Central memory CD8-positive, alpha-beta T cell (primary cell): ENCODE results near the gene PPA1.
A peak's percentile ranks its signal among the peaks of the same experiment; 100 is the strongest.
"Not testable (repeated sequence)": the region's sequence is repeated elsewhere in the genome, so short reads cannot be mapped to it uniquely, and the experiment has no call there.

Experiments used
- ATAC-seq: fragments of 150-1000 bp; cut with Tn5 transposase; replicated peaks from 2 replicates; pipeline ENCODE4 v1.10.0; 2022; ENCODE audit warnings: mild to moderate bottlenecking, moderate FRiP score, moderate number of reproducible peaks; ENCODE audit not compliant: poor library complexity, severe bottlenecking; ENCODE audit errors: extremely low read depth
- DNase-seq, 2 donors: peaks; one replicate each; pipeline ENCODE4 v3.0.0; 2021; ENCODE audit warnings: low spot score in 2 of 2
- H3K27ac Mint-ChIP-seq: one replicate; pipeline ENCODE4 v1.8.0; 2022; ENCODE audit warnings: low read depth, mild to moderate bottlenecking, moderate library complexity, mixed read lengths
- H3K27me3 Mint-ChIP-seq: one replicate; pipeline ENCODE4 v1.8.0; 2022; ENCODE audit warnings: mixed read lengths
- H3K36me3 Mint-ChIP-seq: one replicate; pipeline ENCODE4 v1.8.0; 2022; ENCODE audit warnings: mild to moderate bottlenecking, moderate library complexity, mixed read lengths; ENCODE audit not compliant: insufficient read depth
- H3K4me1 Mint-ChIP-seq: one replicate; pipeline ENCODE4 v1.8.0; 2022; ENCODE audit warnings: mixed read lengths
- H3K4me3 Mint-ChIP-seq: one replicate; pipeline ENCODE4 v1.8.0; 2022; ENCODE audit warnings: mild to moderate bottlenecking, moderate library complexity, mixed read lengths
- H3K9me3 Mint-ChIP-seq: one replicate; pipeline ENCODE4 v1.8.0; 2022; ENCODE audit warnings: mixed read lengths

The PPA1 gene

DNA sequence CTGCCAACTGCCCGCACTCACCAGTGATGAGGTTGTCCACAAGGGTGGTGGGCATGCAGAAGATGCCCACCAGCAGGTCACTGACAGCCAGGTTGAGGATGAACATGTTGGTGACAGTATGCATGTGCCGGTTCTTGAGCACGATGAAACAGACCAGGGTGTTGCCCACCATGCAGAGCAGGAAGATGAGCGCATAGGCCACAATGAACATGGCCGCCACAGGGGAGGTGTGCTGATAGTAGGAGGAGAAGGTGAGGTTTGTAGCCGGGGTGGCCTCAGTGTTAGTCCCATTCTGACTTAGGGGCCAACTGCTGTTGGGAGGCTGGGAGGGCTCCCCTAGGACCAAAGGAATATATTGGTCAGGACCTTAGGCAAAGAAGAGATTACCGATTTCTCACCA, 32.8 kb upstream of the PPA1 start:
- Mint-ChIP-seq H3K4me3 (no peak overlapping the region), H3K4me1 (no peaks in the 10 kb centered on the region), H3K9me3 (peaks cover 3% of the 10 kb centered on the region), H3K27ac (no peak overlapping the region), H3K27me3 (peaks cover 7% of the 10 kb centered on the region), H3K36me3 (no peaks in the 10 kb centered on the region)
- ATAC-seq (no peak), DNase-seq (no peak)

DNA sequence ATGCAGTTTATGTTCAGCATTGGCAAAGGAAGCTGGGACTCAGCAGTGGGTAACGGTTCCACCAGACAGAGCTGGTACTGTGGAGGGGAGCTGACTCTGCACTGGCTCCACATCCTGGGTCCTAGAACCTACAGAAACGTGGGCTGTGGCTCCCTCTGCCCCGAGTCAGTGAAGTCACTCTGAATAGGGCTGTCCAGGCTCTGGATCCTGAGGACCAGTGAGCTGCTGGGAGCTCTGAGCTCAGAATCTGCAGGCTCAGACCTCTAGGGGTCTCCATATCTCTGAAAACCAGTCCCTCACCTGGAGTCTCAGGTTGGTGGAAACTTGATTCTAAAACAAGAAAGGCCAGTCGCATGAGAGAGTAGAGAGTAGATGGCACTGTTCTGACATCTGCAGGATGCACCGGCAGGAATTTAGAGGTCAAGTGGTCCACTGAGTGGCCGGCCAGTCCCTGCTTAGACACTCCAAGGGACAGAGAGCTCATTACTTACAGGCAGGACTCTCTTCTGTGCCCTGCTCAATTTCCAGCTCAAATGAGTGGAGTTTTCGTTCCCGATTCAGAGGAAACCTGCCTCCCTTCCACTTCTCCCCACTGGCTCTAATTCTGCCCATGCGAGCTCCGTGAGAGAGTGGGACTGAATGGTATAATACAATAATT, 31.9 kb upstream of the PPA1 start:
- no peaks in the 10 kb centered on the region for H3K36me3 Mint-ChIP-seq
- DNase-seq, result no peak
- no peak overlapping the region for H3K4me3 Mint-ChIP-seq
- peaks cover 10% of the 10 kb centered on the region for H3K27me3 Mint-ChIP-seq
- peaks cover 6% of the 10 kb centered on the region for H3K9me3 Mint-ChIP-seq
- no peak for ATAC-seq
- H3K27ac Mint-ChIP-seq, result no peak overlapping the region
- no peaks in the 10 kb centered on the region for H3K4me1 Mint-ChIP-seq

DNA sequence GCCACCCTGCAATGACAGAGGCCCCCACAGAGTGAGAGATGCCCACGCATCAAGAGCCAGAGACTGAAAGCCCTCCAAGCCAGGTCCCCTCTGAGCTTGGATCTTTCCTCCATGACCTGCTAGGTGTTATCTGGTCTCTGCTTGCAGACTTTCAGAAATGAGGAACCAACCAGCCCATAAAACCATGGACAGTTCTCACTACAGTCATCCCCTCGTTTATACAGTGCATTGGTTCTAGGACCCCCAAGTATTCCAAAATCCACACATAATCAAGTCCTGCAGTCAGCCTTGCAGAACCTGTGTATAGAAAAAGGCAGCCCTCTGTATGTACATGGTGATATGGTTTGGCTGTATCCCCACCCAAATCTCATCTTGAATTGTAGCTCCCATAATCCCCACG, 27.5 kb upstream of the PPA1 start:
- no peak for ATAC-seq
- peaks cover 6% of the 10 kb centered on the region for H3K9me3 Mint-ChIP-seq
- no peak overlapping the region for H3K4me3 Mint-ChIP-seq
- H3K36me3 Mint-ChIP-seq, result no peaks in the 10 kb centered on the region
- H3K4me1 Mint-ChIP-seq, result no peaks in the 10 kb centered on the region
- no peak for DNase-seq
- H3K27me3 Mint-ChIP-seq, result peaks cover 16% of the 10 kb centered on the region
- H3K27ac Mint-ChIP-seq, result no peak overlapping the region

DNA sequence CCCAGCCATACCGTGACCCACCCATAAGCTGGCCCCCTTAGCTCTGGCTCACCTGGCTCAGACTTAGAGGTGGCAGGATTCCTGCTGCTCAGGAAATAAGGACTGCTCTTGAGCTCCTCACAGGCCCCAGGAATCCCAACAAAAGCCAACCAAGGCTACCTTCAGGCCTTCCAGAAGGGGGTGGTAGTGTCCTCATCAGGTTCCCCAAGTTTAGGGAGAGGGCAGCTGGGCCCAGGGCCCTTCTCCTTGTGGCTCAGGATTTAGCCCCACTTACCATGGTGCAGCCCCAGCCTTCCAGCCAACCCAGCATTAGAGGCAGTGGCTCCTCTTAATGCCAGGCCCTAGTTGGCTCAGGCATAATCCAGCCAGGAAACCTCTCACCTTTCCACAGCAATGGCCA, 27.0 kb upstream of the PPA1 start:
- no peak for DNase-seq
- no peaks in the 10 kb centered on the region for H3K4me1 Mint-ChIP-seq
- ATAC-seq, result no peak
- H3K36me3 Mint-ChIP-seq, result no peaks in the 10 kb centered on the region
- no peak overlapping the region for H3K27ac Mint-ChIP-seq
- no peak overlapping the region for H3K4me3 Mint-ChIP-seq
- H3K27me3 Mint-ChIP-seq, result peaks cover 21% of the 10 kb centered on the region
- H3K9me3 Mint-ChIP-seq, result peaks cover 6% of the 10 kb centered on the region

DNA sequence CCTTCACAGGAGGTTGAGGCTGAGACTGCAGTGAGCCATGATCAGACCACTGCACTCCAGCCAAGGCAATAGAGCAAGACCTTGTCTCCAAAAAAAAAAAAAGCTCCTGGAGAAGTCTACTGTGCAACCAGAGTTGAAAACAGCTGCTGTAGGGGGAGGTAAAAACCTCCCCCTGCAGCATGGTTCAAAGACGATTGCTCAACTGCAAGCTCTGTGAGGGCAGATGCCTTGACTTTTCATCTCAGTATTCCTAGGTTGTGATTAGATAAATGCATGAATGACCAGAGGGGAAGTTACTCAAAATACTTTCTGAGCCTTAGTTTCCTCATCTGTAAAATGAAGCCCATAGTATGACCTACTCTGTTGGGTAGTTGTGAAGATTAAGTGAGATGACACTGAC, 25.0 kb upstream of the PPA1 start:
- Mint-ChIP-seq H3K4me3 (no peak overlapping the region), H3K27ac (no peak overlapping the region), H3K27me3 (peaks cover 35% of the 10 kb centered on the region), H3K9me3 (peaks cover 6% of the 10 kb centered on the region), H3K36me3 (no peaks in the 10 kb centered on the region), H3K4me1 (no peaks in the 10 kb centered on the region)
- ATAC-seq (no peak), DNase-seq (no peak)

DNA sequence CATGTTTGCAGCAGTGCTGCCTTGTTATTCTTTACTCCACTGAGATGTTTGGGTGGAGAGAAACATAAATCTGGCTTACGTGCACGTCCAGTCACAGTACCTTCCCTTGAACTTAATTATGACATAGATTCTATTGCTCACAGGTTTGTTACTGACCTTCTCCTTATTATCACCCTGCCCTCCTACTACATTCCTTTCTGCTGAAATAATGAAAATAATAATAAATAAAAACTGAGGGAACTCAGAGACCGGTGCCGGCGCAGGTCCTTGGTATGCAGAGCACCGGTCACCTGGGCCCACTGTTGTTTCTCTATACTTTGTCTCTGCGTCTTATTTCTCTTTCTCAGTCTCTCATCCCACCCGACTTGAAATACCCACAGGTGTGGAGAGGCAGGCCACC, 24.6 kb upstream of the PPA1 start:
- H3K4me3 Mint-ChIP-seq, H3K27ac Mint-ChIP-seq, H3K9me3 Mint-ChIP-seq, DNase-seq, H3K36me3 Mint-ChIP-seq, H3K4me1 Mint-ChIP-seq, ATAC-seq: not testable (repeated sequence)
- peaks cover 39% of the 10 kb centered on the region for H3K27me3 Mint-ChIP-seq

DNA sequence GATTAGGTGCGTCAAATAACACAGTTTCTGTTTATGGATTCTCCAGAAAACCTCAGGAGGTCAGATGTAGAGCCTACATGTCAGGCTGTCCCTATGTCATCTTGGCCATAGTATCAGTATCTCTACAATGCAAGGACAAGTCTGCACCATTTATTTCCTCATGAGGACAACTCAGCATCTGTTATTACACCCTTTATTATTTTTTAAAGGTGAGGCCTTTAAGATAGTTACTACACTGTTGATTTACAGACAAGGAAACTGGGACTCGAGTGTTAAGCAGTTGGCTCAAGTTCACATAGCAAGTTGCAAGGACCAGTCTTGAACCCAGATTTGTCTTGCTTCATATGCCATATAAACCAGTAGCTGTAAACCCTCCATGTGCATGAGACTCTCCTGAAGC, 23.2 kb upstream of the PPA1 start:
- H3K4me3 Mint-ChIP-seq, result no peak overlapping the region
- H3K4me1 Mint-ChIP-seq, result no peaks in the 10 kb centered on the region
- DNase-seq, result no peak
- H3K36me3 Mint-ChIP-seq, result no peaks in the 10 kb centered on the region
- H3K27me3 Mint-ChIP-seq, result peaks cover 41% of the 10 kb centered on the region
- peaks cover 6% of the 10 kb centered on the region for H3K9me3 Mint-ChIP-seq
- H3K27ac Mint-ChIP-seq, result no peak overlapping the region
- ATAC-seq, result no peak

DNA sequence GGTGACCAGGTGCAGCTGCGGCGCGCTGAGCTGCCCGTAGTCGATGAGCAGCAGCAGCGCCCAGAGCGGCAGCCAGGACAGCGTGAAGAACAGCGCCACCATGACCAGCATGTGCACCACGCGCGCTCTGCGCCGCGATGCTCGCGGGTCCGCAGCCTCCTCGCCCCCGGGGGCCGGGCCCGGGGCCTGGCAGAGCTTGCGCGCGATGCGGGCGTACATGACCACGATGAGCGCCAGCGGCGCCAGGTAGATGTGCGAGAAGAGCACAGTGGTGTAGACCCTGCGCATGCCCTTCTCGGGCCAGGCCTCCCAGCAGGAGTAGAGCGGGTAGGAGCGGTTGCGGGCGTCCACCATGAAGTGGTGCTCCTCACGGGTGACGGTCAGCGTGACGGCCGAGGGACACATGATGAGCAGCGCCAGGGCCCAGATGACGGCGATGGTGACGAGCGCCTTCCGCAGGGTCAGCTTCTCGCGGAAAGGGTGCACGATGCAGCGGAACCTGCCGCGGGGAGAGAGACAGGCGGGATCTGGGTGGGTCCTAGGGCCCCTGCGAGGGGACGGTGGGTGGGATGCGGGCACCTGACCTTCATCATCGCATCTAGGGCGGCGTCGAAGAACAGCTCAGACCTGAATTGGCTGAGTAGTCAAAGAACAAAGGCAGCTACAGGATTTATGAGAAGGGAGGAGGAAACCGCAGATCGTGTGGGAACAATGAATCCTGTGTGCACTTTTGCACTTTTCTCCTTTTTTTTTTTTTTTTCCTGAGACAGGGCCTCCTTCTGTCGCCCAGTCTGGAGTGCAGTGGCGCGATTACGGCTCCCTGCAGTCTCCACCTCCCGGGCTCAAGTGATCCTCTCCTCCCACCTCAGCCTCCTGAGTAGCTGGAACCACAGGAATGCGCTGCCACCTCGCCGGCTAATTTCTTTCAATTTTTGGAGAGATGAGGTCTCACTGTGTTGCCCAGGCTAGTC, 22.4 kb upstream of the PPA1 start:
- H3K9me3 Mint-ChIP-seq, result no peaks in the 10 kb centered on the region
- H3K27ac Mint-ChIP-seq, result no peak overlapping the region
- H3K4me1 Mint-ChIP-seq, result no peaks in the 10 kb centered on the region
- DNase-seq, result no peak
- peaks cover 41% of the 10 kb centered on the region for H3K27me3 Mint-ChIP-seq
- no peaks in the 10 kb centered on the region for H3K36me3 Mint-ChIP-seq
- peak overlapping the region; percentile 42 for H3K4me3 Mint-ChIP-seq
- no peak for ATAC-seq

DNA sequence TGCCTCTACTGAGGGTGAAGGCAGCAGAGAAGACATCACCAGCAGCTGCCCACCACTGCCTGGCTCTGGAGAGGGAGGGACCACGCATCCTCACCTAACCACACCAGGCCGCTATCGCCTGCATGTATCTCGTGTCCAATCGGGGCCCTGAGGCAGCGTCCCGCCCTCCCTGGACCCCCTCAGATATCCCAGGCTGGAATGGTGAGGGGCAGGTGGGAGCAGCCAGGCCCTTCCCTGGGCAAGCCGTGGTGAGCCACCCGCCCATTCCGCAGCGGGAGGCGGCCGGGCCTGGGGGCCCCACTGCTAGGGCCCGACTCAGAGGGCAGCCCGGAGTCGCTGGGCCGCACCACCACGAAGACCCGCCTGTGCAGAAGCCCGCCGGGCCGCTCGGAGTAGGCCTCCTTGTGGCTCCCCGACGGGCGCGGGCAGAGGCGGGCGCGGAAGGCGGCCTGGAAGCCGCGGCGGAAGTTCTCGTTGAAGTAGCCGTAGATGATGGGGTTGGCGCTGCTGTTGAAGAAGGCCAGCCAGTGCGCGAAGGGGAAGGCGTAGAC, 21.6 kb upstream of the PPA1 start:
- Mint-ChIP-seq H3K27ac (no peak overlapping the region), H3K4me1 (no peaks in the 10 kb centered on the region), H3K36me3 (no peaks in the 10 kb centered on the region), H3K27me3 (peaks cover 41% of the 10 kb centered on the region), H3K9me3 (no peaks in the 10 kb centered on the region), H3K4me3 (peak overlapping the region; percentile 42)
- no peak for DNase-seq
- peak; percentile 14 for ATAC-seq

DNA sequence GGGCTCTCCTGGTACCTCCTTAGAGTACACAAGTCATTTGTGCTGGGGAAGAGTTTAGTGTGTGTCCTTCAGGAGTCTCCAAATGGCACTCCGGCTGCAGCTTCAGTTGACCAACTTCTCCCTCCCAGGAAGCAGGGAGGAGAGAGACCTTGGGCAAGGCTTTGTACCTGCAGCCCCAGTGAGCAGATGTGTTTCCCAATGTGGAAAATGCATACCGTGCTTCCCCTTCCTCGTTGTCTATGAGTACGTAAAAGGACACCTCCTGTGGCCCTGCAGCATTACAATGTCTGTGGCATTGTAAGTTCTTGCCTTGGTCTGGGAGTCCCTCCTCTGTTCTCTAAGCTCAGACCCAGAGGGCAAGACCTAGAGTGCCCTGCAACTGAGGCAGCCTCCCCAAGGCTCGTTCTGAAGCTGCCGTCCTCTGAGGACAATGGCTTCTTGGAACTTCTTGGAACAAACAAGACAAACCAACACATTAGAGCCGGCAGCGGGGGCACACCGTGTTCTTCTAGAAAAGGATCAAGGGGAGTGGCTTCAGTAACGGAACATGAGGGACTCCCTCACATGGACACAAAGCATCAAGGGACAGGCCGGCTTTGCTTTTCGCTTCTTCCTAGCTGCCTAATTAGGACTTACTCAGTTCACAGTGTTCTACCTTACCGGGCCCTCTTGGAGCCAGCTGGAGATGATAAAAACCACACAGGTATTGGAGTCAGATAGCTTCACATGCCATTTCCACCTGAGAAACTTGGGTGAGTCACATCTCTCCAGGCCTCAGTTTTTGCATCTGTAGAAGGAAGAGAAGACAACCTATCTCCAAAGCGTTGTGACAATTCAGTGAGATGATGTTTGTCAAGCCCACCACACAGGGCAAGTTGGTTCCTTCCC, 20.9 kb upstream of the PPA1 start:
- Mint-ChIP-seq H3K9me3 (no peaks in the 10 kb centered on the region), H3K27me3 (peaks cover 41% of the 10 kb centered on the region), H3K27ac (no peak overlapping the region), H3K36me3 (no peaks in the 10 kb centered on the region), H3K4me3 (peak overlapping the region; percentile 7), H3K4me1 (no peaks in the 10 kb centered on the region)
- DNase-seq (no peak), ATAC-seq (no peak)

DNA sequence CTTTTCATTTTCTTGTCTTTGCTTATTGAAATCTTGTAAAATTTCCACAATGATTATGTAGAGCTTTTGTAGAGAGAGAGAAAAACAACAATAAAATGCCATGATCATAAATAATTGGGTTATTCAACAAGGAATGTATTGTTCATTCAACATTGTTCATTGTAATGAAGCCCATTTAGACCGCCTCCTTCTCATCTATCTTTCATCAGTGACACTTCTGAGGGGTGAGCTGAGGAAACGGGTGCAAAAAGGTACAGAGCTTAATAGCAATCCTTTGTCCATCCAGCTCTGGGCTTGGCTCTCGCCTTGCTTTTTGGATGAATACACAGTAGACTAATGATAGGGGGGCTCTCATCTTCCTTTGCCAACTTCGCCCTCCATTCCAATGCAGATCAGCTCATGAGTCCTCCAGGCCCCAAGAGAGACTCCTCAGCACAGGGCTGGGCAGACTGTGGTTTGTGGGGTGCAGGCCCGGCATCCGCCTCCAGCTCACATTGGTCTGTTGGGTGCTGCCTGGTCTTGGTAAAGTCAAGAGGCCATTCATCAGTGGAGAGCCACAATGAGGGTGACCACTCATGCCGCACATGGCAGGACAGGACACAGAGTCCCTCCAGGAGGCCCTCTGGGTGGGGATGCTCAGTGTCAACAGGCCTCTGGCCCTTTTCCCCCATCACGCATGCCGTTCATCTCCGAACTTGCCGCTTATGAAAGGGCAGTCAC, 17.9 kb upstream of the PPA1 start:
- Mint-ChIP-seq H3K4me3 (no peak overlapping the region), H3K36me3 (no peaks in the 10 kb centered on the region), H3K4me1 (no peaks in the 10 kb centered on the region), H3K9me3 (no peaks in the 10 kb centered on the region), H3K27me3 (peaks cover 39% of the 10 kb centered on the region), H3K27ac (no peak overlapping the region)
- DNase-seq (no peak), ATAC-seq (no peak)

DNA sequence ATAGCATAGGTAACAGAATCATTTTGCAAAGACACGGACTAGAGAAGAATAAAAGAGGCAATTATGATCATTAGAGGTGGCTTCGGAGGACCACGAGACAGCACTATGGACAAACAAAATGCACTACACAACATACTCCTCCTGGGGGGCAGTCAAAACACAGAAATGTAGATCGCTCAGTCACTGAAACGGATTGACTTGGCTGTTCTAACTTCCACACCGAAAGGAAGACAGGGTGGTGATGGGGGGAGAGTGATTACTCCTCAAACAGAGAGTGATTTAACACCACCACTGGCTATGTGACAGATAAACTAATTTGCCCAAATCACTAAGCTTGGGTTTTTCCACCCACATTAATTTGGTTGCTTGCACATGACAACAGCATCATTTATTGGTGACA, 14.1 kb upstream of the PPA1 start:
- no peak overlapping the region for H3K4me3 Mint-ChIP-seq
- DNase-seq (no peak), ATAC-seq (no peak)
- no peak overlapping the region for H3K27ac Mint-ChIP-seq
- H3K27me3 Mint-ChIP-seq, result peaks cover 9% of the 10 kb centered on the region
- no peaks in the 10 kb centered on the region for H3K36me3 Mint-ChIP-seq
- no peaks in the 10 kb centered on the region for H3K9me3 Mint-ChIP-seq
- no peaks in the 10 kb centered on the region for H3K4me1 Mint-ChIP-seq
